Endothelial cell of umbilical vein (primary cell): ENCODE results near the gene TMEM270.

ENCODE experiments used
- EZH2 ChIP-seq: IDR thresholded peaks from 2 replicates; pipeline ENCODE4 v1.6.1; 2012; ENCODE audit warnings: borderline replicate concordance, low read depth, mild to moderate bottlenecking, moderate library complexity, low read length, inconsistent platforms; ENCODE audit not compliant: severe bottlenecking
- FOS ChIP-seq: IDR thresholded peaks from 2 replicates; pipeline ENCODE4 v1.6.1; 2011; ENCODE audit warnings: mild to moderate bottlenecking, low read length, moderate library complexity, borderline replicate concordance; ENCODE audit not compliant: insufficient read depth
- GATA2 ChIP-seq: IDR thresholded peaks from 2 replicates; pipeline ENCODE4 v1.7.0; 2011; ENCODE audit warnings: low read depth, mild to moderate bottlenecking, moderate library complexity, mixed read lengths, low read length; ENCODE audit not compliant: insufficient read length, insufficient read depth
- JUN ChIP-seq: IDR thresholded peaks from 2 replicates; pipeline ENCODE4 v1.6.1; 2011; ENCODE audit warnings: borderline replicate concordance, low read depth; ENCODE audit not compliant: insufficient read length, insufficient read depth
- MYC ChIP-seq: IDR thresholded peaks from one replicate; pipeline ENCODE4 v1.6.1; 2011; ENCODE audit warnings: mild to moderate bottlenecking, low read depth, low read length
- POLR2A ChIP-seq: IDR thresholded peaks from 2 replicates; pipeline ENCODE4 v1.6.1; 2012; ENCODE audit warnings: low read depth, mild to moderate bottlenecking, control low read depth, low read length
- TF ChIP-seq, protein P1 (sequence below), 2 donors: IDR thresholded peaks; 1 replicate in 1 of 2; 2 replicates in 1 of 2; pipeline ENCODE4 v1.5.1; 2011; ENCODE audit warnings: low read length in 2 of 2, mild to moderate bottlenecking in 2 of 2, moderate library complexity in 2 of 2, control low read depth in 1 of 2, inconsistent platforms in 1 of 2, low read depth in 1 of 2; ENCODE audit not compliant: insufficient read depth in 1 of 2; ENCODE audit errors: extremely low read depth in 1 of 2
- TF ChIP-seq, protein P2 (sequence below): IDR thresholded peaks from 2 replicates; pipeline ENCODE4 v1.6.1; 2011; ENCODE audit not compliant: insufficient read depth, insufficient read length

- TF ChIP-seq EZH2 (no peak), GATA2 (no peak), FOS (no peak), POLR2A (no peak), MYC (no peak), JUN (no peak)
- TF ChIP-seq, protein P1, sequence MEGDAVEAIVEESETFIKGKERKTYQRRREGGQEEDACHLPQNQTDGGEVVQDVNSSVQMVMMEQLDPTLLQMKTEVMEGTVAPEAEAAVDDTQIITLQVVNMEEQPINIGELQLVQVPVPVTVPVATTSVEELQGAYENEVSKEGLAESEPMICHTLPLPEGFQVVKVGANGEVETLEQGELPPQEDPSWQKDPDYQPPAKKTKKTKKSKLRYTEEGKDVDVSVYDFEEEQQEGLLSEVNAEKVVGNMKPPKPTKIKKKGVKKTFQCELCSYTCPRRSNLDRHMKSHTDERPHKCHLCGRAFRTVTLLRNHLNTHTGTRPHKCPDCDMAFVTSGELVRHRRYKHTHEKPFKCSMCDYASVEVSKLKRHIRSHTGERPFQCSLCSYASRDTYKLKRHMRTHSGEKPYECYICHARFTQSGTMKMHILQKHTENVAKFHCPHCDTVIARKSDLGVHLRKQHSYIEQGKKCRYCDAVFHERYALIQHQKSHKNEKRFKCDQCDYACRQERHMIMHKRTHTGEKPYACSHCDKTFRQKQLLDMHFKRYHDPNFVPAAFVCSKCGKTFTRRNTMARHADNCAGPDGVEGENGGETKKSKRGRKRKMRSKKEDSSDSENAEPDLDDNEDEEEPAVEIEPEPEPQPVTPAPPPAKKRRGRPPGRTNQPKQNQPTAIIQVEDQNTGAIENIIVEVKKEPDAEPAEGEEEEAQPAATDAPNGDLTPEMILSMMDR (IDR thresholded peaks at IDR 0.05; ENCODE audit: extremely low read depth in 1 of 2, insufficient read depth in 1 of 2, low read depth in 1 of 2, low read length in 2 of 2), result no peak
- TF ChIP-seq, protein P2, sequence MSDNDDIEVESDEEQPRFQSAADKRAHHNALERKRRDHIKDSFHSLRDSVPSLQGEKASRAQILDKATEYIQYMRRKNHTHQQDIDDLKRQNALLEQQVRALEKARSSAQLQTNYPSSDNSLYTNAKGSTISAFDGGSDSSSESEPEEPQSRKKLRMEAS, result no peak
Measured at GRCh38 chr7:73829505-73829904, 31.5 kb upstream of the TMEM270 start.
